ENCODE data around the gene P2RY12.

DNA sequence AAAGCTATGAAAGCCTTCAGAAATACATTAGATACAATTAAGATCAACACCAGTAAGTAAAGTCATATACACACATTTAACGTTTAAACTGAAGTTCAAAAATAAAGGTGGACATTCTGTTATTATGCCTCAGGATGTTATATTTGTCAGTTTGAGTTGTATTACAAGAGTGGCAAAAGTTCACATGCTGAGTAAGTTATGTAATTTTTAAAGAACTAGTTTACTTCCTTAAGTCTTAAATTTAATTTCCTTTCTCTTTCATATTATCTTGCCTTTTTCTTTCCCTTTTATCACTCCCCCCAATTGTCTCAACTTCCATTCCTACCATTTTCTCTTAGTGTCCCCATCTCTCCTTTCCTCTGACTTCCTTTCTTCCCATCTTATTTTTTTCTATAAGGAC is 63.0 kb downstream of the P2RY12 start:
- TF ChIP-seq, protein P1, sequence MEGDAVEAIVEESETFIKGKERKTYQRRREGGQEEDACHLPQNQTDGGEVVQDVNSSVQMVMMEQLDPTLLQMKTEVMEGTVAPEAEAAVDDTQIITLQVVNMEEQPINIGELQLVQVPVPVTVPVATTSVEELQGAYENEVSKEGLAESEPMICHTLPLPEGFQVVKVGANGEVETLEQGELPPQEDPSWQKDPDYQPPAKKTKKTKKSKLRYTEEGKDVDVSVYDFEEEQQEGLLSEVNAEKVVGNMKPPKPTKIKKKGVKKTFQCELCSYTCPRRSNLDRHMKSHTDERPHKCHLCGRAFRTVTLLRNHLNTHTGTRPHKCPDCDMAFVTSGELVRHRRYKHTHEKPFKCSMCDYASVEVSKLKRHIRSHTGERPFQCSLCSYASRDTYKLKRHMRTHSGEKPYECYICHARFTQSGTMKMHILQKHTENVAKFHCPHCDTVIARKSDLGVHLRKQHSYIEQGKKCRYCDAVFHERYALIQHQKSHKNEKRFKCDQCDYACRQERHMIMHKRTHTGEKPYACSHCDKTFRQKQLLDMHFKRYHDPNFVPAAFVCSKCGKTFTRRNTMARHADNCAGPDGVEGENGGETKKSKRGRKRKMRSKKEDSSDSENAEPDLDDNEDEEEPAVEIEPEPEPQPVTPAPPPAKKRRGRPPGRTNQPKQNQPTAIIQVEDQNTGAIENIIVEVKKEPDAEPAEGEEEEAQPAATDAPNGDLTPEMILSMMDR (IDR thresholded peaks at IDR 0.05; ENCODE audit: low read depth, low read length), result no peak
- no peak for TF ChIP-seq EZH2phosphoT487 (IDR thresholded peaks at IDR 0.05; ENCODE audit: low read depth)

All from OCI-LY3 (cell line).